ENCODE results near the gene JADE1. TPM values are rescaled to one million over a fixed set of nuclear protein-coding genes. Genes with fewer than 3 reads are reported as not detected.

JADE1 gene
- total RNA-seq, 2 experiments from 2014 or later = 43.1 to 64.0 TPM

- BruUV-seq (replicated peaks) = no TSS peak
- no peak overlapping the region for H3K4me2 ChIP-seq (ENCODE audit: low read length)
- ChIA-PET CTCF (ENCODE audit: unreplicated experiment) (no interaction called here), POLR2A (no interaction called here)
- intact Hi-C loops (cut with micrococcal nuclease; ENCODE audit: unreplicated experiment) = no loop called here
- H3K4me3 ChIP-seq (ENCODE audit: low read depth, low read length, poor library complexity, severe bottlenecking) = no peak overlapping the region
- H2AFZ ChIP-seq (ENCODE audit: low read length) = no peak overlapping the region
- no peaks in the 10 kb centered on the region for H3K9me2 ChIP-seq (ENCODE audit: insufficient read depth, low read length)
- H3K79me2 ChIP-seq (ENCODE audit: insufficient read depth, low read depth, low read length) = no peaks in the 10 kb centered on the region
- no peak for DNase-seq (ENCODE audit: low spot score)
- TF ChIP-seq CTCF (conservative IDR thresholded peaks at IDR 0.05; ENCODE audit: low read length) (no peak), EZH2phosphoT487 (IDR thresholded peaks at IDR 0.05; ENCODE audit: borderline replicate concordance, low read depth, low read length) (no peak)
- H3K9me3 ChIP-seq (ENCODE audit: low read length) = no peaks in the 10 kb centered on the region
- H4K20me1 ChIP-seq (ENCODE audit: insufficient read depth, low read length) = no peaks in the 10 kb centered on the region
- no peak overlapping the region for H3K27ac ChIP-seq (ENCODE audit: low read depth, low read length, poor library complexity, severe bottlenecking)
- H3K36me3 ChIP-seq (ENCODE audit: insufficient read depth, low read length) = no peaks in the 10 kb centered on the region
- no peaks in the 10 kb centered on the region for H3K4me1 ChIP-seq (ENCODE audit: insufficient read depth, low read length, poor library complexity, severe bottlenecking)
These were observed 103.7 kb downstream of the JADE1 start for GRCh38 chr4:128913228-128913627.

GRCh38 chr4:128915544-128915943 lies 106.0 kb downstream of the JADE1 start:
- H3K4me3 ChIP-seq (ENCODE audit: low read depth, low read length, poor library complexity, severe bottlenecking) = no peak overlapping the region
- H2AFZ ChIP-seq (ENCODE audit: low read length) = no peak overlapping the region
- no peaks in the 10 kb centered on the region for H3K9me2 ChIP-seq (ENCODE audit: insufficient read depth, low read length)
- ChIA-PET POLR2A (interaction anchor here (1.2 to 1.3 kb wide), 2 partner anchors 8 to 16 kb away, joined by 3 to 10 read pairs; no protein-coding TSS in a partner anchor), CTCF (ENCODE audit: unreplicated experiment) (no interaction called here)
- no TSS peak for BruUV-seq (replicated peaks)
- TF ChIP-seq CTCF (conservative IDR thresholded peaks at IDR 0.05; ENCODE audit: low read length) = no peak
- no peak for TF ChIP-seq EZH2phosphoT487 (IDR thresholded peaks at IDR 0.05; ENCODE audit: borderline replicate concordance, low read depth, low read length)
- H4K20me1 ChIP-seq (ENCODE audit: insufficient read depth, low read length) = no peaks in the 10 kb centered on the region
- H3K9me3 ChIP-seq (ENCODE audit: low read length) = no peaks in the 10 kb centered on the region
- DNase-seq (ENCODE audit: low spot score) = no peak
- no peaks in the 10 kb centered on the region for H3K79me2 ChIP-seq (ENCODE audit: insufficient read depth, low read depth, low read length)
- H3K4me1 ChIP-seq (ENCODE audit: insufficient read depth, low read length, poor library complexity, severe bottlenecking) = no peaks in the 10 kb centered on the region
- H3K27ac ChIP-seq (ENCODE audit: low read depth, low read length, poor library complexity, severe bottlenecking) = no peak overlapping the region
- H3K36me3 ChIP-seq (ENCODE audit: insufficient read depth, low read length) = no peaks in the 10 kb centered on the region
- H3K4me2 ChIP-seq (ENCODE audit: low read length) = no peak overlapping the region
- intact Hi-C loops (cut with micrococcal nuclease; ENCODE audit: unreplicated experiment) = no loop called here

- Histone ChIP-seq H3K36me3 (ENCODE audit: insufficient read depth, low read length) (no peaks in the 10 kb centered on the region), H3K4me1 (ENCODE audit: insufficient read depth, low read length, poor library complexity, severe bottlenecking) (no peaks in the 10 kb centered on the region), H3K9me2 (ENCODE audit: insufficient read depth, low read length) (no peaks in the 10 kb centered on the region), H4K20me1 (ENCODE audit: insufficient read depth, low read length) (no peaks in the 10 kb centered on the region), H3K4me3 (ENCODE audit: low read depth, low read length, poor library complexity, severe bottlenecking) (no peak overlapping the region), H3K27ac (ENCODE audit: low read depth, low read length, poor library complexity, severe bottlenecking) (no peak overlapping the region), H2AFZ (ENCODE audit: low read length) (no peak overlapping the region), H3K9me3 (ENCODE audit: low read length) (no peaks in the 10 kb centered on the region), H3K79me2 (ENCODE audit: insufficient read depth, low read depth, low read length) (no peaks in the 10 kb centered on the region), H3K4me2 (ENCODE audit: low read length) (no peak overlapping the region)
- intact Hi-C loops (cut with micrococcal nuclease; ENCODE audit: unreplicated experiment) = no loop called here
- POLR2A ChIA-PET = interaction anchor here (0.6 to 1.3 kb wide), 2 partner anchors 14 to 999 kb away, joined by 3 read pairs; no protein-coding TSS in a partner anchor
- DNase-seq (ENCODE audit: low spot score) = peak; percentile 2
- TF ChIP-seq EZH2phosphoT487 (IDR thresholded peaks at IDR 0.05; ENCODE audit: borderline replicate concordance, low read depth, low read length) (no peak), CTCF (conservative IDR thresholded peaks at IDR 0.05; ENCODE audit: low read length) (no peak)
- CTCF ChIA-PET (ENCODE audit: unreplicated experiment) = no interaction called here
- no TSS peak for BruUV-seq (replicated peaks)
These were observed 107.3 kb downstream of the JADE1 start for GRCh38 chr4:128916832-128917231.

Measured in OCI-LY7 (cell line).